Islet precursor cell (in vitro differentiated cells): ENCODE data around the gene TBPL1.
A peak's percentile ranks its signal among the peaks of the same experiment; 100 is the strongest.
"Not testable (repeated sequence)": the region's sequence is repeated elsewhere in the genome, so short reads cannot be mapped to it uniquely, and the experiment has no call there.

Experiments
- DNase-seq: peaks from one replicate; pipeline ENCODE4 v3.0.0-alpha.2; 2018

TBPL1 gene

DNA sequence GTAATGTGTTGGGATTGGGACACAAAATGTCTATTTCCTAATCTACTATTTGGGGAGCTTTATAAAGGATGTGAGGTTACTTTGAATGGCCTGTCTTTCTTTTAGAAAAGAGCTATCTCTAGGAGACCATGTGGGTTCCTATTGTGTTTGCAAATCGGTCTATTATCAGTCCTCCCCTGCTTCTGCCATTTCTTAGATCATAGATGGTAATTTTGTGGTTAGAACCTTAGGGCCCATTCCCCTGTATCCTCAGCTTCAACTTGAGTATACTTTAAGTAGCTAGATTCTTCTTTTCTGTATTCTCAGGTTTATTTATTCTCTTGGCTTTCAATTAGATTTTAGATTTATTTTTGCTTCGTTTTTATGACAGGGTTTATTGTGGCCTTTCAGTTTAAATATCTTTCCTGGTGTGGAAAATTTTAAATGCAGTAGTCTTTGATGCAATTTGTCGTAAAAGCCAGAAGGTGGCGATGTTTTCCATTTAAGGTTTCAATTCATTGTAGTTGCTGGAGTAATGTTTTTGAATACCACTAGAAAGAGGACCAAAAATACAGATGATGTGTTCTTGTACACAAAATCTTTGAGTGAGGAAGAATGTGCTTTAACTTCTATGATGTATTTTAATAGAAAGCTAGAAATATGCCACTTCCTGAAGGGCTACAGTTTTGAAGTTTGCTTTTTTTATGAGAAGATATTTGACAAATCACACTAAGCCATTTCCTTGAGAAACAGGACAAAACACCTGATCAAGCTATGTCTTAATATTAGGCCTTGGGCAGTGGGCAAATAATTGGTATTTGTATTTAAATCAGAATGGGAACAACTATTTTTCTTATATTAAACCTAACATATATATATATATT is 20.3 kb downstream of the TBPL1 start:
- no peak for DNase-seq

- DNase-seq: no peak
Measured at GRCh38 chr6:133977983-133978895, 25.2 kb downstream of the TBPL1 start.

DNA sequence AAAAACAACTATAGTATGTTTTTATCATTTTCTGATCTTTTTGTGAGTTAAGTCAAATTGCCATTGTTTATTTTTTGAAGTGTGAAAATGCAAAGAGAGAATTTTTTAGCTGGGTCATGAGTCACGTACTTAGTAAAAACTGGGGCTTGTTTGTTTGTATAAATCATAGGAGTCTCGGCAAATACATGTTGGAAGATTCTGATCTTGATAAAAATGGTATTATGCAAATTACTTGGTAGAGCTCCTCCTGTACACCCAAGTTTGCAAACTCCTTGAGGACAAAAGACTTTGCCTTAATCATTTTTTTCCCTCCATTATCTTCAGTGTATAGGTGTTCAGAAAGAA is 25.8 kb downstream of the TBPL1 start:
- no peak for DNase-seq

DNA sequence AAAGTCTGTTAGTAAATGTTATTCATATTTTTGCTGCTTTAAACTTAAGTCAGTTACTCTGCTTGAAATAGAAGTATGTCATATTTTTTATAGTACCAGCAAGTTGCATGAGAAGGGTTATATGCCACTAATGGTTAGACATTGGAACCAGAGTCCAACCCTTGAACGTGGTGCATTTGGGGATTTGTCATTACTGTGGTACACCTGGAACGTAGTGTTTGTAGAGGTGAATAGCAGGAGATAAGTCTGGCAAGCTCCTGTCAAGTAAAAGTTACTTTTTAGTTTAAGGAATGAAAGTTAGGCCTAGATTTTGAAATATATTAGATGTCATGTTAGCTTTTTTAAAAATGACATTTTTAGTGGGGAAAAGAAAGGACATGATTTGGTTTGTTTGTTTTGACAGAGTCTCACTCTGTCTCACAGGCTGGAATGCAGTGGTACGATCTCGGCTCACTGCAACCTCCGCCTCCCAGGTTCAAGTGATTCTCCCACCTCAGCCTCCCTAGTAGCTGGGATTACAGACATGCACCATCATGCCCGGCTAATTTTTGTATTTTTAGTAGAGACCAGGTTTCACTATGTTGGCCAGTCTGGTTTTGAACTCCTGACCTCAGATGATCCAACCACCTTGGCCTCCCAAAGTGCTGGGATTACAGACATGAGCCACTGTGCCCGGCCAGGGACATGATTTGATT is 26.4 kb downstream of the TBPL1 start:
- not testable (repeated sequence) for DNase-seq

DNA sequence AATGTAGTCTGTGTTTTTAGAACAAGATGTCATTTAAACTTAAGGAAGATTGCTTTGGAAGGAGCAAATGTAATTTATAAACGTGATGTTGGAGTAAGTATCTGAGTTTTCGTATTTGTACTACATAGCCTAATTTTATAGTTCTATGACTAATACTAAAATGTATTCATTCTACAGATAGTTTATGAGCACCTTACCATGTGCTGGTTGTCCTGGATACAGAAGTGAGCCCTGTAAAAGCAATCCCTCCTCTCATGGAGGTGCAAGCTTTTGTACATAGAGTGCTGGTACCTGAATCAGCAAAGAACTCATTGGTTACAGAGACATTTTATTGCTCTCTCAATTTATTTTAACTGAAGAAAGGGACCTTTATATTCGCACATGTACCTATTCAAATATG is 27.1 kb downstream of the TBPL1 start:
- DNase-seq: no peak

- DNase-seq: peak; percentile 78
Measured at GRCh38 chr6:133983099-133983939, 30.3 kb downstream of the TBPL1 start.

GRCh38 chr6:133985970-133986369 is 32.9 kb downstream of the TBPL1 start:
- no peak for DNase-seq

DNA sequence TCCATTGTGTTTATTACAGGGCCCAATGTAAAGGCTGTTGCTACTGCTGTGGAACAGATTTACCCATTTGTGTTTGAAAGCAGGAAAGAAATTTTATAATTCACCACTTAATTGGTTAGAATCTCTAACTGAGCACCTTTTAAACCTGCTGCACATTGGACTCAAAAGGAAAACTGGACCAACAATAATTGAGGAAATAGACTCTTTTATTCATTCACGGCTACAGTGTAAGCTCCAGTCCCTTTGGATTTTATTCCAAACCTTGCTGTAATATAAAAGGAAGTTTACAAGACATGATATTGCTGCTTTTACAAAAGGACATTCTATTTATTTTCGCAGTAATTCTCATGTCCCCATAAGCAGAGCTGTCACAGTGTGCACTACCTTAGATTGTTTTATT is 33.9 kb downstream of the TBPL1 start:
- DNase-seq: no peak

DNA sequence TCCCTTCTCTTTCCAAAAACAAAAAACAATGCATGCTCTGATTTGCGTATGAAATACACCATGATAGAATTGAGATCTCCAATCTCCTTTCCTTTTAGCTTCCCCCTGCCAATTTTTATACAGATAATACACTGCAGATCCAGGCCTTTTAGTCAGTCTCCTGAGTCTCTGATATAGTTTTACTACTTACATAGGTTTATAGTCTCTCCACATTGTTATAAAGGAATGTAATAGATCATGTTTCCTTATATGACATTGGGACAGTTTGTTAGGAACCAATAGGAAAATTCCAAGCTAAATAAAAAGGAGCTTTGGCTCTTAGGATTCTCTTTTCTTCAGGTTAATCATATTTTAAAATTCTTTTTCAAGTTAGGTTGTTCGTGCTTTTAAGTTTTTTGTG is 36.5 kb downstream of the TBPL1 start:
- no peak for DNase-seq

GRCh38 chr6:133990321-133990720 is 37.3 kb downstream of the TBPL1 start:
- no peak for DNase-seq

DNA sequence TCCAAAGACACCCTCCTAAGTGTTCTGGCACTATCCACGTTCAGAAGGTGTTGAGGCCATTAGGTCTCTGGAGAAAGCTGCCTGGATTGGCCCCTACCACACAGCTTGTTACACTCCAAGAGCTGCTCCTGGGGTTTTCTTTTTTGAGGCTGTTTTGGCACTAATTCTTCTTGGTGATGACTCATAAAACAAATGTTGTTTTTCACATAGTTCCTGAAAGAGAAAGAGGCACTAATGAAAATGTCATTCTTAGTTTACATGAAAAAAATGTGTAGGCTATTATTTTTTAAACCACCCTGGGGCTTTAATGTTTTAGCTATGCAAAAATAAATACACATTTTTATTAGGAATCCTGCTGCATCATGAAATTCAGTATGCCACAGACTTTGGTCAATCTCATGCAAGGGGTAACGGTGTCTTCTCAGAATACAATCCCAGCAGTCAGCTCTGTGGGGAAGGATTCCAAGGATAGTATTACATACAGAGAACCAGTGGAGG is 38.1 kb downstream of the TBPL1 start:
- no peak for DNase-seq

DNA sequence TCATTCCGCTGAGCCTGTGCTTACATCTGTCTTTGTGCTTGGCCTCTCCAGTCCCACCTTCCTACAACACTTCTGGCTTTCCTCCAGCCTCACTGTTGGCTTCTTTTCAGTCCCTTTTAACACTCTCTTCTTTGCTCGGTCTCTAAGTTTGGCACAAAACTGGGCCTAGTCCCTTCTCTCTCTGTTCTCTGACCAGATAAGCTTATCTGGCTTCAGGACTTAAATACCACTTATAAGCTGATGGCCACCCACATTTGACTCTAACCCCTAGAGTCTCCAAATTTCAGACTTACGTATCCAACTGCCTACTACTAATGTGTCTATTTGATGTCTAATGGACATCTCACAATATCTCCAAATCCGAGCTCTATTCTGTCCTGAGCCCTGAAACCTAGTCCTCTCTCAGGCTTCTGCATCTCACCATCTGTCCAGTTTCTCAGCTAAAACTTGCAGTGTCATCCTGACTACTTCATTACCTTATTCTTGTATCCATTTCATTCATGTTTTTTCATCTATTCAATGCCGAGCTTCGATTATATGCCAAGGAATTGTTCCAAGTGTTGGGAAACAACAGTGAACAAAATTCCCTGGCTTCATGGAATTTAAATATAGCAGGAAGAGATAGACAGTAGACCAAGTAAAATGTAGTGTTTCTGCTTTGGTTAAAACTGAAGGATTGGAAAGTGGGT is 40.1 kb downstream of the TBPL1 start:
- DNase-seq: no peak

DNA sequence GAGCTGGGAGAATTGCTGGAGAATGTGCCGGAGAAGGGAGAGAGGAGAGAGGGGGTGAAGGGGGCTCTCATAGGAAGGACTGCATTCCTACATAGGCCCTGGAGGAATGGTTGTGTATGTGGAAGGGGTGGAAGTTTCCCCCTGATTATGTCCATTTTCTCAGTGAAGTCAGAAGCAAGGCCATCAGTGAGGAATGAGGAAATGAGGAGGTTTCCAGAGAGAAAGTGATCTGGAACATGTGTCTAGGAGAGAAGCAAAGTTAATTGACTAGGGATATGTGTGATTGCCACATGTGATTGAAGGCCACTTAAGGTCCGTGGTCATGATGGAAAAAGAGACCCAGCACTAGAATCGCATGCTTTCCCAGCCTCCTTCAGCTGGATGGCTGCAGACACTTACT is 42.3 kb downstream of the TBPL1 start:
- peak; percentile 63 for DNase-seq

GRCh38 chr6:133995758-133996157 is 42.7 kb downstream of the TBPL1 start:
- DNase-seq: no peak

DNA sequence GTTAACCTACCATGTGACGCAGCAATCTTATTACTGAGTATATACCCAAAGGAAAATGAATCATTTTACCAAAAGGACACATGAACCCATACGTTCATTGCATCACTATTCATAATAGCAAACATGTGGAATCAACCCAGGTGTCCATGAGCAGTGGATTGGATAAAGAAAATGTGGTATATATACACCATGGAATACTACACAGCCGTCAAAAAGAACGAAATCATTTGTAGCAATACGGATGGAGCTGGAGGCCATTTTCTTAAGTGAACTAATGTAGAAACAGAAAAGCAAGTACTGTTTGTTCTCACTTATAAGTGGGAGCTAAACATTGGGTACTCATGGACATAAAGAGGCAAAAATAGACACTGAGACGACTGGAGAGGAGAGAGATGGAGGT is 44.2 kb downstream of the TBPL1 start:
- no peak for DNase-seq

GRCh38 chr6:133999305-133999704 is 46.3 kb downstream of the TBPL1 start:
- no peak for DNase-seq

DNA sequence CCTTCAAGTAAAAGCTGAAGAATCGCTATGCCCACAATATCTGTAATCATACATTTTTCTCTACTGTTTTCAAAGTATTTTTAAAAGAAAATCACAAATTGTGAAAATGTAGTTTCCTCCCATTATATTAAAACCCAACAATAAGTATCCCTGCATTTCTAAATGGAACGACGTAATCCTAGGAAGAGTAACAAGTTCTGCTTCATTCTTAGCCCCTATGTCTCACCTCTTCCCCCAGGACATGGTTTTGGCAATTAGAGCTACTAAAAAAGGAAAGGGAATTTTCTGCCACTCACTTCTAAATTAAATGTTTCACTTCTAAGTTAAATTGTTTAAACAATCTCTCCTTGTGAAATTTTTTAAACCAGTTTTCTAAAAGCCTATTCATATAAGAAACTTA is 47.4 kb downstream of the TBPL1 start:
- no peak for DNase-seq

DNA sequence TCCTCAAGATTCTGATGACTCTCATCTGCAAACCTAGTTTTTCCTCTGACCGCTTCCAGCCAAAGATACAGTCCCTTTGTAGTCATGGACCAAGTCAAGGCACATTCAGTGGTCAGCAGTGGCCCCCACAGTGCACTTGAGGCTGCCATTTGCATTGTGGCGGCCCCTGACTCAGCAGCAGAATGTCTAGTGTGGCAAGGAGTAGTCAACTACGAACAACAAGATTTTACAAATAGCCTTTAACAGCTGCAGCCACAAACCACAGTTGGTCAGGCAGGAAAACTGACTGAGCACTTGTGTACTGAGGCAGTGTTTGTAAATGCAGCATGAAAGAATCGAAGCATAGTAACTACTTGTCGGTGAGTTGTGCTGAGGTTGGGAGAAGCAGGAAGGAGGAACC is 49.8 kb downstream of the TBPL1 start:
- DNase-seq: no peak

- DNase-seq: no peak
Measured at GRCh38 chr6:134003542-134003951, 50.5 kb downstream of the TBPL1 start.

- DNase-seq: no peak
Measured at GRCh38 chr6:134004714-134005113, 51.7 kb downstream of the TBPL1 start.

DNA sequence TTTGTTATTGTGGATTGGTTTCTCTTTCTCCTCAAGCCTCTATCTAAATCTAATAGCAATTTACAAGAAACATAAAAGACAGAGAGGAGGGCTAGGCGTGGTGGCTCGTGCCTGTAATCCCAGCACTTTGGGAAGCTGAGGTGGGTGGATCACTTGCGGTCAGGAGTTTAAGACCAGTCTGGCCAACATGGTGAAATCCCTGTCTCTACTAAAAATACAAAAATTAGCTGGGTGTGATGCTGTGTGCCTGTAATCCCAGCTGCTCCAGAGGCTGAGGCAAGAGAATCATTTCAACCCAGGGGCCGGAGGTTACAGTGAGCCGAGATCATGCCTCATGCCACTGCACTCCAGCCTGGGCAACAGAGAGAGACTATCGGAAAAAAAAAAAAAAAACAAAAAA is 52.8 kb downstream of the TBPL1 start:
- no peak for DNase-seq

GRCh38 chr6:134007077-134007476 is 54.1 kb downstream of the TBPL1 start:
- no peak for DNase-seq
